Activated CD4-positive, CD25-positive, alpha-beta regulatory T cell treated with anti-CD3 and anti-CD28 coated beads, Interleukin-2, amount 50 U/mL, for 72 hours (primary cell): ENCODE data around the gene KLHDC2.
"Not testable (repeated sequence)": the region's sequence is repeated elsewhere in the genome, so short reads cannot be mapped to it uniquely, and the experiment has no call there.

ENCODE experiments used
- DNase-seq: peaks from one replicate; pipeline ENCODE4 v3.0.0; 2021

The KLHDC2 gene

DNA sequence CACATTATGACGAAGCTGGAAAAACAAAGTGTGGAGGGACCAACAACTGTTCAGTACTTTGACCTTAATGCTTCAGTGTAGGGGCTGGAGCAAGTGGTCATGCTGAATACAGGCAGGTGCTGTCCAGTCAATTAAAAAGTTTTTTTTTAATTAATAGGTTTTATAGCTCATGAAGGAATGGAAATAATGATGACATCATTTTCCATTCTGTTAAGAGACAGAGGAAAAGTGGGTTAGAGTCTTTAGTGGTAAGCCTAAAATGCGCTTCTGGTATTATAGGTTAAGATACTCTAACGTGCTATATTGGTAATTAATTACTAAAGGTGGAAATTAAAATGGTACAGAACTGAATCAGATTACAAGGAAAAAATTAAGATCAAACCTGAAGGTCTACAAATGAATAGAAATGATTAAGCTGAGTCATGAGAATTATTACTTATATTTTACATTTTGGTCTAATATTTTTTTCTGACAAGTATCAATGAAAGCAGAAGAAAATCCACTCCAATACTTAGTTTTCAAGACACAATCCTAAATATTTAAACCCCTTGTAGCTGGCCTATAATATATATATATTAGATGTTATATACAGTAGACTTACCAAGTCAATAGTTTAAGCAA lies 15.6 kb downstream of the KLHDC2 start:
- no peak for DNase-seq

DNA sequence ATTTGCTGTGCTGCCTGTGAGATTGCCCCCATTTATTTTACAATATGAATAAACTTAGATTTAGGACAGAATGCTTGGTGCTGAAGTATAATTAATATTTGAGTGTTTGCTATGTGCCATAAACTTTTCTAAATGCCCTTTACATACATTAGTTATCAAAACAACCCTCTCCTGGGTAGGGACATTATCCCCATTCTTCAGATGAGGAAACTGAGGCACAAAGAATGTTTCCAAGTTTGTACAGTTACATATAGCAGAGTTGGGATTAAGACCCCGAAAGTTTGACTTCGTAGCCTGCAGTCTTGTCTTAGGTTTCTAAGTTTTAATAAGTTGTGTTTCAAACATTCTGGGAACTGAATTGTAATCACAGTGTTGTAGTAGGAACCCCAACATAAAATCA lies 18.4 kb downstream of the KLHDC2 start:
- no peak for DNase-seq

DNA sequence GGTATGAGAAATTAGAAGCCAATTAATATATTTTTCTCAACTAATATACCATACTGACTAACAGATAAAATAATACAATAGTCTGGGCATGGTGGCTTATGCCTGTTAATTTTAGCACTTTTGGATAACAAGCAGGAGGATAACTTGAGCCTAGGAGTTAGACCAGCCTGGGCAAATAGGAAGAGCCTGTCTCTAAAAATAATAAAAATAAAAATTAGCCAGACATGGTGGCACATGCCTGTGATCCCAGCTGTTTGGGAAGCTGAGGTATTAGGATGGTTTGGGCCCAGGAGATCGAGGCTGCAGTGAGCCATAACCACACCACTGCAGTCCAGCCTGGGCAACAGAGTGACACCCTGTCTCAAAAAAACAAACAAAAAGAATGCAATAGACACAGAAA lies 24.7 kb downstream of the KLHDC2 start:
- no peak for DNase-seq

DNA sequence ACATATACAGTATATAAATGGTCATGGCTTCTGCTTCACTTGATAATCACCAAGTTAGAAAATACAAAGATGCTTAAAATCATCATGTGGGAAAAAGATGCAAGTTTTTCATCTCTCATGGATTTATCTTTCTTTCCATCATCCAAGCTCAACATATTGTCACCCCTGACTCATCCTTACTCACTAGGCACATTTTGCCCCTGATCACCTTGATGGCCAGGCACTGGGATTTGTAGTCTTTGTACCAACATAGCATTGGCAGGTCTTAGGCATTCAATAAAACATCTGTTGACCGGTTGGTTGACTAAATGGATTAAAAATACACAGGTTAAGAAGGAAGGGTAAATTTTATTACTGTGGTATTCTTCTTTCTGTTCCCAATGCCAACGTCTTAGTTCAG lies 28.1 kb downstream of the KLHDC2 start:
- DNase-seq, result no peak

DNA sequence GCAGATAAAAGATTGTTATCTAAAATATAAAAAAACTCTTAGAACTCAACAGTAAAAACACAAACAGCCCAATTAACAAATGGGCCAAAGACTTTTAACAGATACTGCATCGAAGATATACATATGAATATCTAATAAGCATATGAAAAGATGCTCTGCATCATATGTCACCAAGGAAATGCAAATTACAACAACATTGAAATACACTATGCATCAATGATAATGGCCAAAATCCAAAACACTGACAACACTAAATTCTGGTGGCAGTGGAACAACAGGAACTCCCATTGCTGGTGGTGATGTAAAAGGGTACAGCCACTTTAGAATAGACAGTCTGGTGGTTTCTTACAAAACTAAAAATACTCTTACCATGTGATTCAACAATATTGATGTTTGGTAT lies 40.8 kb downstream of the KLHDC2 start:
- no peak for DNase-seq

DNA sequence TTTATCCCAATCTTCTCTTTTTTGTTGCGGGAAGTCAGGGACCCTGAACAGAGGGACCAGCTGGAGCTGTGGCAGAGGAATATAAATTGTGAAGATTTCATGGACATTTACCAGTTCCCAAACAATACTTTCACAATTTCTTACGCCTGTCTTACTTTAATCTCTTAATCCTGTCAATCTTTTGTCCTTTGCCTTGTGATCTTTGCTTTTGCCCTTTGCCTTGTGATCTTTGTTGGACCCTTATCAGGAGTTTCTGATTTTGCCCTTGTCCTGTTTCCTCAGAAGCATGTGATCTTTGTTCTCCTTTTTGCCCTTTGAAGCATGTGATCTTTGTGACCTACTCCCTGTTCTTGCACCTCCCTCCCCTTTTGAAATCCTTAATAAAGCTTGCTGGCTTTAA lies 48.2 kb downstream of the KLHDC2 start:
- not testable (repeated sequence) for DNase-seq

DNA sequence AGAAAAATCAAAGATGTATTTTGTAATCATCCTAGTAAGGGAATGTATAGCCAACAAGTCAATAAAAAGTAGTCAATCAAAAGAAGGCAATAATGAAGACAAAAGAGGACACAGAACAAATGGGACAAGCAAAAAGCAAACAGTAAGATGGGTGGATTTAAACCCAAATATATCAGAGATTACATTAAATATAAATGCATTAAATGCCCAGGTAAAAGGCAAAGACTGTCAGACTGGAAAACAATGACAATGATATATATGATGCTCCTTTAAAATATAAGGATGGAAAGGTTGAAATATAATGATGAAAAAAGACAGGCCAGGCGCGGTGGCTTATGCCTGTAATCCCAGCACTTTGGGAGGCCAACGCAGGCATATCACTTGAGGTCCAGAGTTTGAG lies 48.9 kb downstream of the KLHDC2 start:
- no peak for DNase-seq

DNA sequence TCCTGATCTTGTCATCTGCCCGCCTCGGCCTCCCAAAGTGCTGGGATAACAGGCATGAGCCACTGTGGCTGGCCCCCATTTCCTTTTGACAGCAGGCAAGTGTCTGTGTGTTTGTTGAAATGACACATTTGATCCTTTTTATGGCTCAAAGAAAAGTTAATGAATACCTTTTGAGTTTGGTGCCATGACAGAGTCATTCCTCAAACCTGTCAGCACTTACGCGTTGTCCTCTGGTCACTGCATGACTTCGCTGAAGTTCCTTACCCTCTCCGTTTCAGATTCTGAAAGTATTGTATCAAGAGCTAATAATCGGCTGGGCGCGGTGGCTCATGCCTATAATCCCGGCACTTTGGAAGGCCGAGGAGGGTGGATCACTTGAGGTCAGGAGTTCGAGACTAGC lies 52.2 kb downstream of the KLHDC2 start:
- DNase-seq, result no peak

DNA sequence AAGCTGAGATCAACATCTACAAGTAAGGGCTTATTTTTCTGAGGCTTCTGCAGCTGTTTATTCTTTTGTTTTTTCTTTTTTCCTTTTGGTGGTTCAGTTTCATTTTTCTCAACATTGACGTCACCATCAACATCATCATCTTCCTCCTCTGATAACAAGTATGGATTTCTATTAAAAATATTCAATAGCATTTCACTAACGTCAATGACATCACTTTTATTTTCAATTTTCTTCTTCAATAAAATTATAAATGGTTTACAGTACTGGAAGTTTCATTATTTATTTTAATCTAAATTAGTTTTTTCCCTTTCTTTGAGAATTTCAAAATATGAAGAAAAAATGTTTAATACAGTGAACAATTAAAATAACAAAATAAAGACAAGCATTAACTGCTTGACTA lies 60.7 kb downstream of the KLHDC2 start:
- no peak for DNase-seq
